ENCODE data around the gene PLP2.

- TF ChIP-seq, protein P1, sequence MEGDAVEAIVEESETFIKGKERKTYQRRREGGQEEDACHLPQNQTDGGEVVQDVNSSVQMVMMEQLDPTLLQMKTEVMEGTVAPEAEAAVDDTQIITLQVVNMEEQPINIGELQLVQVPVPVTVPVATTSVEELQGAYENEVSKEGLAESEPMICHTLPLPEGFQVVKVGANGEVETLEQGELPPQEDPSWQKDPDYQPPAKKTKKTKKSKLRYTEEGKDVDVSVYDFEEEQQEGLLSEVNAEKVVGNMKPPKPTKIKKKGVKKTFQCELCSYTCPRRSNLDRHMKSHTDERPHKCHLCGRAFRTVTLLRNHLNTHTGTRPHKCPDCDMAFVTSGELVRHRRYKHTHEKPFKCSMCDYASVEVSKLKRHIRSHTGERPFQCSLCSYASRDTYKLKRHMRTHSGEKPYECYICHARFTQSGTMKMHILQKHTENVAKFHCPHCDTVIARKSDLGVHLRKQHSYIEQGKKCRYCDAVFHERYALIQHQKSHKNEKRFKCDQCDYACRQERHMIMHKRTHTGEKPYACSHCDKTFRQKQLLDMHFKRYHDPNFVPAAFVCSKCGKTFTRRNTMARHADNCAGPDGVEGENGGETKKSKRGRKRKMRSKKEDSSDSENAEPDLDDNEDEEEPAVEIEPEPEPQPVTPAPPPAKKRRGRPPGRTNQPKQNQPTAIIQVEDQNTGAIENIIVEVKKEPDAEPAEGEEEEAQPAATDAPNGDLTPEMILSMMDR (conservative IDR thresholded peaks at IDR 0.05 in 1 of 2, IDR thresholded peaks at IDR 0.05 in 1 of 2; ENCODE audit: low read depth in 1 of 2, low read length in 2 of 2), result peak in 1 of 2 donors; percentile 29
- TF ChIP-seq EZH2 (IDR thresholded peaks at IDR 0.05; ENCODE audit: low read length, missing control alignments), result no peak
Observed at GRCh38 chrX:49165901-49166881, 5.5 kb upstream of the PLP2 start.
